Left lung (tissue), 10 donors: ENCODE data around the gene DLG2. TPM values are rescaled to one million over a fixed set of nuclear protein-coding genes. Genes with fewer than 3 reads are reported as not detected.

ENCODE experiments used
- ATAC-seq: fragments of 200-7000 bp; cut with Tn5 transposase; one replicate; pipeline ENCODE4 v1.9.1; 2020; ENCODE audit warnings: moderate library complexity
- DNase-seq, 4 donors: peaks; one replicate each; pipeline ENCODE4 v3.0.0-alpha.2; 2013 to 2020
- H3K27ac ChIP-seq, 2 donors: fragments of 200-600 bp; sonication (generic) in 1 of 2; one replicate each; pipeline versions ENCODE4 v1.5.0 to v1.8.0; 2020 to 2021
- H3K27me3 ChIP-seq, 2 donors: fragments of 200-600 bp; sonication (generic) in 1 of 2; one replicate each; pipeline versions ENCODE4 v1.5.0 to v1.8.0; 2020 to 2021
- H3K36me3 ChIP-seq, 2 donors: fragments of 200-600 bp; sonication (generic) in 1 of 2; one replicate each; pipeline versions ENCODE4 v1.5.0 to v1.8.0; 2020 to 2021
- H3K4me1 ChIP-seq, 2 donors: fragments of 200-600 bp; one replicate each; pipeline ENCODE4 v1.8.0; 2021
- H3K4me3 ChIP-seq, 2 donors: fragments of 200-600 bp; sonication (generic) in 1 of 2; one replicate each; pipeline versions ENCODE4 v1.5.0 to v1.8.0; 2020 to 2021; ENCODE audit warnings: mild to moderate bottlenecking in 1 of 2
- H3K9me3 ChIP-seq, 2 donors: fragments of 200-600 bp; sonication (generic) in 1 of 2; one replicate each; pipeline versions ENCODE4 v1.5.0 to v1.8.0; 2020 to 2021
- intact Hi-C, 2 donors: fragments of 100-400 bp; cut with DNase I; formaldehyde crosslinking; loops; one replicate each; pipeline versions ENCODE4 v1.11.2 to v1.14.2; 2022
- polyA plus RNA-seq, 6 donors: library from polyadenylated mRNA; unstranded; fragments of 120-200 nt; gene quantifications; one replicate each; pipeline ENCODE4 v1.2.1, GENCODE V29; 2013; ENCODE audit not compliant: insufficient read length in 6 of 6
- total RNA-seq, 2 donors: library from RNA; stranded (reverse); fragmentation: NEBNext Ultra II Directional; extraction: Animal tissue kit (Norgen Biotek cat#: 25700); gene quantifications; one replicate each; pipeline ENCODE4 v1.2.1, GENCODE V29; 2021
- TF ChIP-seq, protein P1 (sequence below), 2 donors: fragments of 200-600 bp; sonication (generic) in 1 of 2; IDR thresholded peaks; one replicate each; pipeline versions ENCODE4 v1.5.0 to v1.8.0; 2021; ENCODE audit warnings: antibody characterized with exemption in 2 of 2
- donor health status: DM: no; HTN: yes; CAD: no.
- donor health status: DM: no; HTN: no; CAD: no.

DLG2 gene
- total and polyA plus RNA-seq, 8 donors = 4.5 to 15.0 (median 8.6) TPM

DNA sequence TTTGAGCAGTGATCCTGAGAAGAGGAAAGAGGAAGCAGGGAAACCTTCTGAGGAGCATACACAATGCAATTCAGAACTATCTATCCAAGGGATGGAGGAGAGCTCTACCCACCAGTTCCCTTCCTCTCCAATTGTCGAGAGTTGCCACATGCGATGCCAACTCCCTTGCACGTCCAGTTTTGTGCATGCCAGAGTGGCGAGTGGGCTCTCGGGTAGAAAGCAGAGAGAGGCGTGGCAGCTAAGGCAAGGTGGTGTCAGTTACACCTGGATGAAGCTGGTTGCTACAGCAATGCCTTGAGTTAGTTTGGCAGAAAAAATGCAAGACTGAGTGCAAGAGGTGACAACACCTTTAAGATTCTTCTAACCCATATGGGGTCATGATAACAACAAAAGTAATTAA is 1920.6 kb downstream of the DLG2 start:
- Histone ChIP-seq H3K9me3 (no peaks in the 10 kb centered on the region), H3K4me1 (no peaks in the 10 kb centered on the region), H3K4me3 (no peak overlapping the region), H3K27me3 (no peaks in the 10 kb centered on the region), H3K36me3 (no peaks in the 10 kb centered on the region), H3K27ac (no peak overlapping the region)
- peak; percentile 16 for ATAC-seq
- intact Hi-C loops = no loop called here
- TF ChIP-seq, protein P1, sequence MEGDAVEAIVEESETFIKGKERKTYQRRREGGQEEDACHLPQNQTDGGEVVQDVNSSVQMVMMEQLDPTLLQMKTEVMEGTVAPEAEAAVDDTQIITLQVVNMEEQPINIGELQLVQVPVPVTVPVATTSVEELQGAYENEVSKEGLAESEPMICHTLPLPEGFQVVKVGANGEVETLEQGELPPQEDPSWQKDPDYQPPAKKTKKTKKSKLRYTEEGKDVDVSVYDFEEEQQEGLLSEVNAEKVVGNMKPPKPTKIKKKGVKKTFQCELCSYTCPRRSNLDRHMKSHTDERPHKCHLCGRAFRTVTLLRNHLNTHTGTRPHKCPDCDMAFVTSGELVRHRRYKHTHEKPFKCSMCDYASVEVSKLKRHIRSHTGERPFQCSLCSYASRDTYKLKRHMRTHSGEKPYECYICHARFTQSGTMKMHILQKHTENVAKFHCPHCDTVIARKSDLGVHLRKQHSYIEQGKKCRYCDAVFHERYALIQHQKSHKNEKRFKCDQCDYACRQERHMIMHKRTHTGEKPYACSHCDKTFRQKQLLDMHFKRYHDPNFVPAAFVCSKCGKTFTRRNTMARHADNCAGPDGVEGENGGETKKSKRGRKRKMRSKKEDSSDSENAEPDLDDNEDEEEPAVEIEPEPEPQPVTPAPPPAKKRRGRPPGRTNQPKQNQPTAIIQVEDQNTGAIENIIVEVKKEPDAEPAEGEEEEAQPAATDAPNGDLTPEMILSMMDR (IDR thresholded peaks at IDR 0.05) = no peak
- no peak for DNase-seq

DNA sequence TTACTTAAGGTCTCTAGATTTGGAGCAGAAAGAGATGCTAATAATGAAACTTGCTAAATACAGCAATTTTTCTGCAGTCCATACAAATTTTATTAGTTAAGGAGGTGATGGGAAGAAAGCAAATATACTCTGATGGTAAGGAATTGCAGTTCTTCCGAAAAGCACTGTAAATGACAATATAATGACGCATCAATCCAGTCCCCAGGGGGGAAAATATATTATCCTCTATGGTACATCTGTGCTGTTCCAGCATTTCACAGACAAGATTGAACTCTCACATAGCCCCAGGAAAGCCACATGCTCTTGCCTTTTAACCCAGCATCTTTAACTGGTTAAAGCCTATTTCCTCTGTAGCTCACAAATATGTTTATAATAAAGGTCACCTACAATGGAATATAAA is 1924.3 kb downstream of the DLG2 start:
- H3K36me3 ChIP-seq = no peaks in the 10 kb centered on the region
- no peak for ATAC-seq
- H3K27me3 ChIP-seq = no peaks in the 10 kb centered on the region
- DNase-seq = no peak
- no peak overlapping the region for H3K4me3 ChIP-seq
- H3K9me3 ChIP-seq = no peaks in the 10 kb centered on the region
- TF ChIP-seq, protein P1 (IDR thresholded peaks at IDR 0.05) = no peak
- intact Hi-C loops = no loop called here
- no peak overlapping the region for H3K27ac ChIP-seq
- no peaks in the 10 kb centered on the region for H3K4me1 ChIP-seq

DNA sequence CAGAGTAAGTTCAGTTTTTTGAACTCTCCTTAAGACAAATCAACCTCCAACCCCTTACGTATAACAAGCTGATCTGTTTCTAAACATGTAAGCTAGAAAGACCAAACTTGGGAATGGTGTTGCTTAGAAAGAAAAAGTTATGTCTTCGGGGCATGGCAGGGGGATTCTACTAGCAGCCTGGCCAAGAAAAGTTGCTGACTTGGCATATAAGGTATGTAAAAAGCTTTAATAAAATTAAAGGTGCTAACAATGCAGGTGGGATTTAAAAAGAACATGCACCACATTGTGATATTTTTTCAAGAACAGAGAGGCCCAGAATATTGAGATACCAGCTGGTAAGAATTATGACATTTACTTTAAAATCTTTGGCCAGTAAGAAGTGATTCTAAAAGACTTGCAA is 1929.6 kb downstream of the DLG2 start:
- H3K9me3 ChIP-seq = no peaks in the 10 kb centered on the region
- no peak overlapping the region for H3K27ac ChIP-seq
- no peaks in the 10 kb centered on the region for H3K36me3 ChIP-seq
- TF ChIP-seq, protein P1 (IDR thresholded peaks at IDR 0.05) = no peak
- no peak overlapping the region for H3K4me3 ChIP-seq
- no peaks in the 10 kb centered on the region for H3K27me3 ChIP-seq
- H3K4me1 ChIP-seq = no peaks in the 10 kb centered on the region
- intact Hi-C loops = no loop called here
- ATAC-seq (no peak), DNase-seq (no peak)

DNA sequence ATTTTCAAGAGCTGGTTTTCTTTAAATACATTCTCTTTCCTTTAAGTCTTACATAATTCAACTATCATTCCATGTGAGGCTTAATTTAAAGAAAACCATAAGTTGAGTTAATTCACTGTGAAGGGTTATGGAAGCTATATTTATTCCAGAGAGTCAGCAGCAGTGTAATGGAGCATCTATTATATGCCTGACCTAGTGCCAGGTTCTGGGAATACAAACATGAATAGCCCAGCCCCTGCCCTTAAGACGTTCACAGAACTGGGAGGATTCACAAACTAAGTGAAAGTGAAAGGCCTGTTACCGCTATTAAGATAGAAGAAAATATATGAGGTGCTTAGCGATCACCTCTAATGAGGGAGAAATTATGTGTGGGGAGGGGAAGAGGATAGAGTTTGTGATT is 1932.1 kb downstream of the DLG2 start:
- no peaks in the 10 kb centered on the region for H3K9me3 ChIP-seq
- no peaks in the 10 kb centered on the region for H3K27me3 ChIP-seq
- ATAC-seq = no peak
- H3K4me3 ChIP-seq = no peak overlapping the region
- H3K27ac ChIP-seq = no peak overlapping the region
- no peak for DNase-seq
- intact Hi-C loops = no loop called here
- H3K4me1 ChIP-seq = peaks cover 0 to 4% of the 10 kb centered on the region in 2 donors
- no peaks in the 10 kb centered on the region for H3K36me3 ChIP-seq
- TF ChIP-seq, protein P1 (IDR thresholded peaks at IDR 0.05) = no peak

DNA sequence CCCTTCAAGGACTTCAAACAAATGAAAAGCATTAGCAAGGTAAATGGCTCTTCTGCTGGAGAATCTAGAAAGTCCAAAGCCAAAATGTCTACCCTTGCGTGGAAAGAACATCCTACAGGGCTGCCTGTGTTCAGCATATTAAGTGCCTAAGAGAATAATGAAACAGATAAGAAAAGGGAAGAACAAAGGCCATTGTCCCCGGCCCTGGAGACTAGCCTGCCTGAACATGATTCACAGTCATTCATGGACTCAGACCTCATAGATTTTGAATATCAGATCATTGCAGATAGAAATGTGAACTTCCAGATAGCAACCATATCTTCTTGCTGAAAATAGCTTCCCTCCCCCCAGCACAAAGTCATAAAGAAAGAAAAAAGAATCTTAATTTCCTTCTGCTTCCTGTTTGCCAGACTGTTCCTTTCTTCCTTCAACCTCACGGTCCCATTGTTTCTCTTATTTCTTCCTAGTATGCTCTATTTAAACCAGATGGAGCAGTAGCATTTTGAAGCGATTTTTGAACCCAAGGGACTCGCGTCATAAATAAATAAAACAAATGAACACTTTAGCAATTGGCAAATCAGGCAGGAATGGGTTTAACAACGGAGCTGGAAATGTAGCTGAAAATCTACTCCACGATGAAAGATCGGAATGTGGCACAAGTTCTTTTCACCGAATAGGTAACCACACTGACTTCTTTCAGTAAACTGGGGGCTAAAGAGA is 1932.8 kb downstream of the DLG2 start:
- intact Hi-C loops = no loop called here

More for the DNA sequence above, 1932.8 kb downstream of the DLG2 start:
- DNase-seq (no peak), ATAC-seq (no peak)
- Histone ChIP-seq H3K9me3 (no peaks in the 10 kb centered on the region), H3K4me3 (no peak overlapping the region), H3K27ac (no peak overlapping the region), H3K36me3 (no peaks in the 10 kb centered on the region), H3K4me1 (peaks cover 0 to 4% of the 10 kb centered on the region in 2 donors), H3K27me3 (no peaks in the 10 kb centered on the region)
- TF ChIP-seq, protein P1 (IDR thresholded peaks at IDR 0.05) = no peak
